CD4-positive, CD25-positive, alpha-beta regulatory T cell (primary cell): ENCODE results near the gene SPDYE6. TPM values are rescaled to one million over a fixed set of nuclear protein-coding genes. Genes with fewer than 3 reads are reported as not detected.
A peak's percentile ranks its signal among the peaks of the same experiment; 100 is the strongest.

Source experiments
- ATAC-seq, 2 donors: fragments of 150-1000 bp; cut with Tn5 transposase; one replicate each; pipeline ENCODE4 v1.10.0; 2021; ENCODE audit warnings: low read depth in 2 of 2, moderate number of reproducible peaks in 2 of 2, moderate library complexity in 1 of 2
- DNase-seq, 3 donors: peaks; one replicate each; pipeline versions ENCODE4 v3.0.0 to v3.0.0-alpha.2; 2012 to 2022; ENCODE audit warnings: mixed read lengths in 1 of 3
- H3K27ac ChIP-seq: one replicate; pipeline ENCODE4 v1.7.0; 2013; ENCODE audit warnings: mild to moderate bottlenecking, low read length; ENCODE audit not compliant: insufficient read depth, poor library complexity, severe bottlenecking
- H3K27me3 ChIP-seq: one replicate; pipeline ENCODE4 v1.7.0; 2013; ENCODE audit warnings: low read length; ENCODE audit not compliant: control insufficient read depth, insufficient read depth
- H3K36me3 ChIP-seq: one replicate; pipeline ENCODE4 v1.7.0; 2013; ENCODE audit warnings: mild to moderate bottlenecking, low read length, moderate library complexity; ENCODE audit not compliant: control insufficient read depth, insufficient read depth
- H3K4me1 ChIP-seq: 2 replicates; pipeline ENCODE4 v1.7.0; 2013; ENCODE audit warnings: mild to moderate bottlenecking, low read length; ENCODE audit not compliant: insufficient read depth, control insufficient read depth, poor library complexity, severe bottlenecking
- H3K4me3 ChIP-seq: one replicate; pipeline ENCODE4 v1.7.0; 2013; ENCODE audit warnings: low read depth, mild to moderate bottlenecking, low read length, moderate library complexity
- H3K9me3 ChIP-seq, 2 experiments: 1 replicate in 1 of 2; 2 replicates in 1 of 2; pipeline ENCODE4 v1.7.0; 2013; ENCODE audit warnings: low read length in 2 of 2, mild to moderate bottlenecking in 1 of 2, moderate library complexity in 1 of 2; ENCODE audit not compliant: control insufficient read depth in 2 of 2
- H3K27ac Mint-ChIP-seq, 3 donors: one replicate each; pipeline ENCODE4 v1.8.0; 2020 to 2022; ENCODE audit warnings: mild to moderate bottlenecking in 3 of 3, mixed read lengths in 3 of 3, moderate library complexity in 2 of 3
- H3K27me3 Mint-ChIP-seq: one replicate; pipeline ENCODE4 v1.8.0; 2022; ENCODE audit warnings: mild to moderate bottlenecking, mixed read lengths
- H3K36me3 Mint-ChIP-seq: one replicate; pipeline ENCODE4 v1.8.0; 2020; ENCODE audit warnings: mixed read lengths
- H3K4me1 Mint-ChIP-seq, 4 donors: one replicate each; pipeline ENCODE4 v1.8.0; 2020 to 2022; ENCODE audit warnings: mixed read lengths in 4 of 4, mild to moderate bottlenecking in 1 of 4
- H3K4me3 Mint-ChIP-seq, 4 donors: one replicate each; pipeline ENCODE4 v1.8.0; 2020 to 2022; ENCODE audit warnings: mild to moderate bottlenecking in 4 of 4, mixed read lengths in 4 of 4, moderate library complexity in 3 of 4
- H3K9me3 Mint-ChIP-seq, 7 donors: one replicate each; pipeline ENCODE4 v1.8.0; 2020 to 2022; ENCODE audit warnings: mixed read lengths in 7 of 7, mild to moderate bottlenecking in 3 of 7, moderate library complexity in 2 of 7
- polyA plus RNA-seq, 4 donors: library from polyadenylated mRNA; unstranded; fragments of 300-500 nt; fragmentation: Illumina TruSeq; gene quantifications; one replicate each; pipeline ENCODE4 v1.2.3, GENCODE V29; 2021
- total RNA-seq: library from RNA; stranded (reverse); gene quantifications from one replicate; pipeline ENCODE4 v1.2.3, GENCODE V29; 2022

SPDYE6 gene
- total and polyA plus RNA-seq, 5 donors from 2014 or later: 0.16 to 0.22 TPM; not detected in 3

- no peaks in the 10 kb centered on the region for H3K9me3 Mint-ChIP-seq
Observed at GRCh38 chr7:102395873-102396709, 39.8 kb upstream of the SPDYE6 start, which contains the start of gene PRKRIP1. PRKRIP1 (plus strand) TSS chr7:102396363; CDS start chr7:102396412, 49 bp downstream.

GRCh38 chr7:102395592-102395872 is 39.3 kb upstream of the SPDYE6 start:
- DNase-seq (no peak), ATAC-seq (no peak)
- H3K9me3 Mint-ChIP-seq: no peaks in the 10 kb centered on the region
- H3K4me3 Mint-ChIP-seq: peak overlapping the region; percentile 91 to 99 (median 98)
- H3K27me3 Mint-ChIP-seq: no peaks in the 10 kb centered on the region
- H3K4me1 Mint-ChIP-seq: peaks cover 6 to 29% (median 17%) of the 10 kb centered on the region in 4 donors
- peaks cover 16% of the 10 kb centered on the region for H3K36me3 ChIP-seq
- H3K27ac Mint-ChIP-seq: peak overlapping the region; percentile 94 to 98 (median 96)
- H3K4me3 ChIP-seq: peak overlapping the region; percentile 83
- H3K9me3 ChIP-seq: no peaks in the 10 kb centered on the region
- peaks cover 18% of the 10 kb centered on the region for H3K4me1 ChIP-seq
- no peaks in the 10 kb centered on the region for H3K27me3 ChIP-seq
- peaks cover 6% of the 10 kb centered on the region for H3K36me3 Mint-ChIP-seq
- H3K27ac ChIP-seq: peak overlapping the region; percentile 85

More at GRCh38 chr7:102395873-102396709, 39.8 kb upstream of the SPDYE6 start, which contains the start of gene PRKRIP1:
- peaks cover 18% of the 10 kb centered on the region for H3K4me1 ChIP-seq
- ATAC-seq (peak; percentile 97 to 98), DNase-seq (peak; percentile 88 to 97 (median 91))
- Mint-ChIP-seq H3K27ac (peak within 1 kb of the TSS; percentile 94 to 98 (median 96)), H3K36me3 (peaks cover 10% of the 10 kb centered on the region), H3K4me3 (peak within 1 kb of the TSS; percentile 91 to 99 (median 98)), H3K27me3 (no peaks in the 10 kb centered on the region), H3K4me1 (peaks cover 9 to 29% (median 17%) of the 10 kb centered on the region in 4 donors)
- H3K36me3 ChIP-seq: peaks cover 22% of the 10 kb centered on the region
- peak within 1 kb of the TSS; percentile 97 for H3K4me3 ChIP-seq
- no peaks in the 10 kb centered on the region for H3K27me3 ChIP-seq
- no peaks in the 10 kb centered on the region for H3K9me3 ChIP-seq
- H3K27ac ChIP-seq: peak within 1 kb of the TSS; percentile 85

GRCh38 chr7:102393467-102393866 is 37.2 kb upstream of the SPDYE6 start:
- H3K4me1 Mint-ChIP-seq: peaks cover 6 to 27% (median 17%) of the 10 kb centered on the region in 4 donors
- Histone ChIP-seq H3K27me3 (no peaks in the 10 kb centered on the region), H3K4me3 (no peak overlapping the region), H3K9me3 (no peaks in the 10 kb centered on the region), H3K4me1 (peaks cover 18% of the 10 kb centered on the region), H3K36me3 (peaks cover under 1% of the 10 kb centered on the region), H3K27ac (no peak overlapping the region)
- H3K36me3 Mint-ChIP-seq: peaks cover 6% of the 10 kb centered on the region
- H3K27ac Mint-ChIP-seq: no peak overlapping the region
- H3K4me3 Mint-ChIP-seq: peak overlapping the region in 2 of 4 donors; percentile 64 to 89
- no peak for DNase-seq
- no peak for ATAC-seq
- H3K27me3 Mint-ChIP-seq: no peaks in the 10 kb centered on the region
- no peaks in the 10 kb centered on the region for H3K9me3 Mint-ChIP-seq

- H3K27me3 Mint-ChIP-seq: no peaks in the 10 kb centered on the region
- peaks cover 3% of the 10 kb centered on the region for H3K36me3 ChIP-seq
- DNase-seq (no peak), ATAC-seq (no peak)
- H3K9me3 ChIP-seq: no peaks in the 10 kb centered on the region
- no peak overlapping the region for H3K4me3 Mint-ChIP-seq
- H3K27ac Mint-ChIP-seq: peak overlapping the region in 2 of 3 donors; percentile 62 to 78
- H3K4me1 ChIP-seq: peaks cover 17% of the 10 kb centered on the region
- H3K27ac ChIP-seq: no peak overlapping the region
- no peaks in the 10 kb centered on the region for H3K27me3 ChIP-seq
- peaks cover 6 to 19% (median 14%) of the 10 kb centered on the region in 4 donors for H3K4me1 Mint-ChIP-seq
- no peaks in the 10 kb centered on the region for H3K9me3 Mint-ChIP-seq
- H3K4me3 ChIP-seq: no peak overlapping the region
- H3K36me3 Mint-ChIP-seq: peaks cover 6% of the 10 kb centered on the region
Observed at GRCh38 chr7:102392330-102392729, 36.1 kb upstream of the SPDYE6 start.

- ATAC-seq: peak; percentile 59 to 62
- H3K27me3 ChIP-seq: no peaks in the 10 kb centered on the region
- no peak overlapping the region for H3K4me3 ChIP-seq
- H3K27ac ChIP-seq: no peak overlapping the region
- no peaks in the 10 kb centered on the region for H3K27me3 Mint-ChIP-seq
- peaks cover 7% of the 10 kb centered on the region for H3K36me3 ChIP-seq
- peaks cover 8% of the 10 kb centered on the region for H3K4me1 ChIP-seq
- peak; percentile 57 to 62 (median 59) for DNase-seq
- H3K9me3 Mint-ChIP-seq: no peaks in the 10 kb centered on the region
- no peaks in the 10 kb centered on the region for H3K9me3 ChIP-seq
- H3K27ac Mint-ChIP-seq: no peak overlapping the region
- peaks cover 9% of the 10 kb centered on the region for H3K36me3 Mint-ChIP-seq
- H3K4me3 Mint-ChIP-seq: no peak overlapping the region
- peaks cover 5 to 8% (median 5%) of the 10 kb centered on the region in 4 donors for H3K4me1 Mint-ChIP-seq
Observed at GRCh38 chr7:102390697-102391484, 34.6 kb upstream of the SPDYE6 start.

- H3K27me3 Mint-ChIP-seq: no peaks in the 10 kb centered on the region
- DNase-seq: no peak
- Histone ChIP-seq H3K4me1 (no peaks in the 10 kb centered on the region), H3K27ac (no peak overlapping the region), H3K4me3 (no peak overlapping the region), H3K9me3 (no peaks in the 10 kb centered on the region), H3K36me3 (peaks cover 7% of the 10 kb centered on the region), H3K27me3 (no peaks in the 10 kb centered on the region)
- H3K27ac Mint-ChIP-seq: peak overlapping the region in 2 of 3 donors; percentile 51 to 74
- no peaks in the 10 kb centered on the region for H3K9me3 Mint-ChIP-seq
- H3K4me3 Mint-ChIP-seq: no peak overlapping the region
- no peak for ATAC-seq
- peaks cover 9% of the 10 kb centered on the region for H3K36me3 Mint-ChIP-seq
- H3K4me1 Mint-ChIP-seq: peaks cover 0 to 5% (median 0%) of the 10 kb centered on the region in 4 donors
Observed at GRCh38 chr7:102389810-102390209, 33.6 kb upstream of the SPDYE6 start.

- H3K9me3 ChIP-seq: no peaks in the 10 kb centered on the region
- Mint-ChIP-seq H3K27me3 (no peaks in the 10 kb centered on the region), H3K27ac (no peak overlapping the region), H3K4me1 (peaks cover 0 to 4% (median 0%) of the 10 kb centered on the region in 4 donors), H3K36me3 (peaks cover 15% of the 10 kb centered on the region), H3K4me3 (no peak overlapping the region), H3K9me3 (no peaks in the 10 kb centered on the region)
- peaks cover 11% of the 10 kb centered on the region for H3K36me3 ChIP-seq
- DNase-seq: no peak
- ATAC-seq: no peak
- H3K27me3 ChIP-seq: no peaks in the 10 kb centered on the region
- H3K27ac ChIP-seq: no peak overlapping the region
- H3K4me3 ChIP-seq: no peak overlapping the region
- no peaks in the 10 kb centered on the region for H3K4me1 ChIP-seq
Observed at GRCh38 chr7:102387064-102387463, 30.8 kb upstream of the SPDYE6 start.
